Brain microvascular endothelial cell (primary cell): ENCODE measurements around the gene RNF2.

ENCODE experiments used
- DNase-seq: peaks from one replicate; pipeline ENCODE4 v3.0.0-alpha.2; 2020
- H3K27ac ChIP-seq: fragments of 250-450 bp; sonication (Bioruptor Pico); 2 replicates; pipeline ENCODE4 v1.5.1; 2020; ENCODE audit warnings: mild to moderate bottlenecking, moderate library complexity
- H3K27me3 ChIP-seq: fragments of 250-450 bp; sonication (Bioruptor Pico); replicated peaks from 2 replicates; pipeline ENCODE4 v1.5.1; 2020; ENCODE audit warnings: mild to moderate bottlenecking
- H3K36me3 ChIP-seq: fragments of 250-450 bp; sonication (Bioruptor Pico); replicated peaks from 2 replicates; pipeline ENCODE4 v1.5.1; 2020; ENCODE audit warnings: mild to moderate bottlenecking
- H3K4me3 ChIP-seq: 2 replicates; pipeline ENCODE4 v1.5.1; 2011; ENCODE audit warnings: low read depth, mild to moderate bottlenecking, control low read depth, low read length, moderate library complexity
- CTCF ChIP-seq: IDR thresholded peaks from 2 replicates; pipeline ENCODE4 v1.5.1; 2011; ENCODE audit warnings: low read depth, mild to moderate bottlenecking, moderate library complexity, low read length, control low read depth, inconsistent platforms; ENCODE audit errors: missing control alignments
- in situ Hi-C: cut with HindIII; loops from 2 replicates; pipeline ENCODE4 v1.10.0; 2017; ENCODE audit warnings: low sequenced_read_pairs, low pct_ligation_motif_present

The RNF2 gene

GRCh38 chr1:185044387-185044786 lies 971 bp upstream of the RNF2 start:
- DNase-seq = no peak
- H3K27ac ChIP-seq = no peak overlapping the region
- no peak overlapping the region for H3K4me3 ChIP-seq
- TF ChIP-seq CTCF = no peak
- no peaks in the 10 kb centered on the region for H3K27me3 ChIP-seq
- no peaks in the 10 kb centered on the region for H3K36me3 ChIP-seq
- in situ Hi-C loops = no loop called here

- peak overlapping the region; percentile 43 for H3K27ac ChIP-seq
- peak; percentile 6 for TF ChIP-seq CTCF
- in situ Hi-C loops = no loop called here
- no peaks in the 10 kb centered on the region for H3K27me3 ChIP-seq
- peak; percentile 24 for DNase-seq
- H3K36me3 ChIP-seq = no peaks in the 10 kb centered on the region
- H3K4me3 ChIP-seq = peak overlapping the region; percentile 82
These were observed 595 bp downstream of the RNF2 start for GRCh38 chr1:185045814-185046492.

GRCh38 chr1:185046668-185047067 lies 1.3 kb downstream of the RNF2 start:
- TF ChIP-seq CTCF = no peak
- no peak for DNase-seq
- peak overlapping the region; percentile 82 for H3K4me3 ChIP-seq
- no peaks in the 10 kb centered on the region for H3K27me3 ChIP-seq
- no peaks in the 10 kb centered on the region for H3K36me3 ChIP-seq
- in situ Hi-C loops = no loop called here
- no peak overlapping the region for H3K27ac ChIP-seq

- no peak for TF ChIP-seq CTCF
- no peak overlapping the region for H3K4me3 ChIP-seq
- no peaks in the 10 kb centered on the region for H3K27me3 ChIP-seq
- no peak for DNase-seq
- in situ Hi-C loops = no loop called here
- no peak overlapping the region for H3K27ac ChIP-seq
- no peaks in the 10 kb centered on the region for H3K36me3 ChIP-seq
These were observed 4.3 kb downstream of the RNF2 start for GRCh38 chr1:185049670-185050069.

- DNase-seq = no peak
- Histone ChIP-seq H3K4me3 (no peak overlapping the region), H3K27ac (no peak overlapping the region), H3K27me3 (no peaks in the 10 kb centered on the region), H3K36me3 (no peaks in the 10 kb centered on the region)
- TF ChIP-seq CTCF = no peak
- in situ Hi-C loops = no loop called here
These were observed 5.6 kb downstream of the RNF2 start for GRCh38 chr1:185050823-185051451.
